Neural crest cell (in vitro differentiated cells): ENCODE data around the gene NFIA. TPM values are rescaled to one million over a fixed set of nuclear protein-coding genes. Genes with fewer than 3 reads are reported as not detected.
"Not testable (repeated sequence)": the region's sequence is repeated elsewhere in the genome, so short reads cannot be mapped to it uniquely, and the experiment has no call there.

Experiments
- DNase-seq: peaks from one replicate; pipeline ENCODE4 v3.0.0; 2021; ENCODE audit warnings: low read depth, mixed read lengths, low spot score
- H3K27ac Mint-ChIP-seq: one replicate; pipeline ENCODE4 v1.8.0; 2021; ENCODE audit warnings: mild to moderate bottlenecking, mixed read lengths; ENCODE audit not compliant: unreplicated experiment
- H3K27me3 Mint-ChIP-seq: 2 replicates; pipeline ENCODE4 v1.8.0; 2021; ENCODE audit warnings: low read depth, mild to moderate bottlenecking, mixed read lengths
- H3K36me3 Mint-ChIP-seq: 2 replicates; pipeline ENCODE4 v1.8.0; 2021; ENCODE audit warnings: low read depth, mild to moderate bottlenecking, mixed read lengths
- H3K4me1 Mint-ChIP-seq: 2 replicates; pipeline ENCODE4 v1.8.0; 2021; ENCODE audit warnings: mixed read lengths
- H3K4me3 Mint-ChIP-seq: one replicate; pipeline ENCODE4 v1.8.0; 2021; ENCODE audit warnings: mild to moderate bottlenecking, mixed read lengths
- H3K9me3 Mint-ChIP-seq: 2 replicates; pipeline ENCODE4 v1.8.0; 2021; ENCODE audit warnings: mixed read lengths
- total RNA-seq: library from RNA; stranded (reverse); gene quantifications from 2 replicates; pipeline ENCODE4 v1.2.1, GENCODE V29; 2021
- TF ChIP-seq, protein P1 (sequence below): fragments of 200-600 bp; sonication (generic); conservative IDR thresholded peaks from 2 replicates; pipeline ENCODE4 v1.5.0; 2021; ENCODE audit warnings: antibody characterized with exemption, mild to moderate bottlenecking

NFIA gene
- total RNA-seq, 1 donor from 2014 or later, result 3.4 TPM

DNA sequence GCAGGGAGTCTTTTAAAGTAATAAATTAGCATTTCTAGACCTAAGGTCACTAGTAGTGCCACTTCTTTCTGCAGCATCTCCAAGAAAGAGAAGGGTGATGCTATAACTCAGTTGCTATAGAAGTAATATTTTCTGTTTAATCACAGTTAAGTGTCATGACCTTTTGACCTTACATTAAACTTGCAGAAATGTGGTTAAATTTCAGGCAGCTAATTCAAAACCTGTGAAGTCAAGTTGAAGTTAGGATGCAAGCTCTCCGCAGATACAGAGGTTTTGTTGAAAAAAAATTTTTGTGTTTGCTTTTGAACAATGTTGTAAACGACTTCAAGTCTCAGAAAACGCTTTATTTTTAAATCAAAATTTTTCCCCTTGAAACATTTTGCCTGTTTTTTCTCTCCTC lies 193.9 kb downstream of the NFIA start:
- H3K27me3 Mint-ChIP-seq, result peaks cover 4% of the 10 kb centered on the region
- H3K9me3 Mint-ChIP-seq, result no peaks in the 10 kb centered on the region
- DNase-seq, result no peak
- H3K27ac Mint-ChIP-seq, result no peak overlapping the region
- H3K4me1 Mint-ChIP-seq, result peaks cover 8% of the 10 kb centered on the region
- no peak overlapping the region for H3K4me3 Mint-ChIP-seq
- no peaks in the 10 kb centered on the region for H3K36me3 Mint-ChIP-seq
- TF ChIP-seq, protein P1, sequence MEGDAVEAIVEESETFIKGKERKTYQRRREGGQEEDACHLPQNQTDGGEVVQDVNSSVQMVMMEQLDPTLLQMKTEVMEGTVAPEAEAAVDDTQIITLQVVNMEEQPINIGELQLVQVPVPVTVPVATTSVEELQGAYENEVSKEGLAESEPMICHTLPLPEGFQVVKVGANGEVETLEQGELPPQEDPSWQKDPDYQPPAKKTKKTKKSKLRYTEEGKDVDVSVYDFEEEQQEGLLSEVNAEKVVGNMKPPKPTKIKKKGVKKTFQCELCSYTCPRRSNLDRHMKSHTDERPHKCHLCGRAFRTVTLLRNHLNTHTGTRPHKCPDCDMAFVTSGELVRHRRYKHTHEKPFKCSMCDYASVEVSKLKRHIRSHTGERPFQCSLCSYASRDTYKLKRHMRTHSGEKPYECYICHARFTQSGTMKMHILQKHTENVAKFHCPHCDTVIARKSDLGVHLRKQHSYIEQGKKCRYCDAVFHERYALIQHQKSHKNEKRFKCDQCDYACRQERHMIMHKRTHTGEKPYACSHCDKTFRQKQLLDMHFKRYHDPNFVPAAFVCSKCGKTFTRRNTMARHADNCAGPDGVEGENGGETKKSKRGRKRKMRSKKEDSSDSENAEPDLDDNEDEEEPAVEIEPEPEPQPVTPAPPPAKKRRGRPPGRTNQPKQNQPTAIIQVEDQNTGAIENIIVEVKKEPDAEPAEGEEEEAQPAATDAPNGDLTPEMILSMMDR, result no peak

DNA sequence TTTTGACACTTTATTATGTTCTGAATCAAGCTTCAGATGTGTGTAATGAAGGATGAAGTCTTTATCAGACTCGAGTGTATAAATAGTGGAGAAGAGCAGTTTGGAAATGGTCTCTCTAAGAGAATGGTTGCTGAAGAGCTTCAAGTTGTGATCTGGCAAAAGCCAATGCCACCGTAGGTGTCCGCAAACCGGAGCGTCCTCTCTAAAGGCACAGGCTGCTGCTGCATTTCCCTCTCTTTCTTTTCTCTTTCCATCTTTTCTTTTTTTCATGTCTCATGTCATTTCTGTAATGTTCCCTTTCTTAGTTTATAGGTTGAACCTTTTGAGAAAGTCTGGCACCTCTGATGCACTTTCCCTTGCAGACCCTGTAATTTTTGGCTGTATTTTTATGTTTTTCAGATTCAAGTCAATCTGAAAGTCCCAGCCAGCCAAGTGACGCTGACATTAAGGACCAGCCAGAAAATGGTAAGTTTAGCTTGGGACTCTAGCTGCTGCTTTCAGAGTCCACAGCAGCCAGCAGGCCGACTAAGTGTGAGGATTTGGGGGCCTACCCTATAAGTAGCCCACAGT lies 194.8 kb downstream of the NFIA start:
- no peaks in the 10 kb centered on the region for H3K36me3 Mint-ChIP-seq
- H3K27ac Mint-ChIP-seq, result no peak overlapping the region
- no peak overlapping the region for H3K4me3 Mint-ChIP-seq
- H3K9me3 Mint-ChIP-seq, result no peaks in the 10 kb centered on the region
- no peak for DNase-seq
- TF ChIP-seq, protein P1, result no peak
- H3K4me1 Mint-ChIP-seq, result peaks cover 8% of the 10 kb centered on the region
- peaks cover 4% of the 10 kb centered on the region for H3K27me3 Mint-ChIP-seq

GRCh38 chr1:61278503-61278902 lies 196.1 kb downstream of the NFIA start:
- not testable (repeated sequence) for H3K27me3 Mint-ChIP-seq, H3K36me3 Mint-ChIP-seq, H3K4me1 Mint-ChIP-seq, H3K4me3 Mint-ChIP-seq, H3K9me3 Mint-ChIP-seq, DNase-seq, H3K27ac Mint-ChIP-seq

DNA sequence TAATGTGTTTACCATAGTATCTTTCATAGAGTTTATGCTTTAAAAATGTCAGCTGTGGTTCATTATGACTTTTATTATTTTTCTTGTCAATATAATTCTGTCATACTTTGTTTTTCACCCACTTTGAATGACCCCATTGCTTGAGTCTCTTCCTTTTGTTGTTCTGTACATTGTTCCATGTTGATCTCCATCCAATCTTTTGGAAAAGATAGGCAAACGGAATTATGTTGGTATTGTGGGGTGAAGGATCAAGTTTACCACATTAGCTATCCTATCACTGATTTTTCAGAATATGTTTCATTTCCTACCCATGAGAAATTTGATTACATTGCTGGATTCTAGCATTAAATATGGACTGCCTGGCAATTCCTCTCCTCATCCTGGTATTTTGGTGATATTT lies 196.6 kb downstream of the NFIA start:
- TF ChIP-seq, protein P1, result no peak
- no peaks in the 10 kb centered on the region for H3K27me3 Mint-ChIP-seq
- H3K9me3 Mint-ChIP-seq, result no peaks in the 10 kb centered on the region
- no peak overlapping the region for H3K27ac Mint-ChIP-seq
- DNase-seq, result no peak
- H3K36me3 Mint-ChIP-seq, result no peaks in the 10 kb centered on the region
- H3K4me3 Mint-ChIP-seq, result no peak overlapping the region
- H3K4me1 Mint-ChIP-seq, result peaks cover 8% of the 10 kb centered on the region

DNA sequence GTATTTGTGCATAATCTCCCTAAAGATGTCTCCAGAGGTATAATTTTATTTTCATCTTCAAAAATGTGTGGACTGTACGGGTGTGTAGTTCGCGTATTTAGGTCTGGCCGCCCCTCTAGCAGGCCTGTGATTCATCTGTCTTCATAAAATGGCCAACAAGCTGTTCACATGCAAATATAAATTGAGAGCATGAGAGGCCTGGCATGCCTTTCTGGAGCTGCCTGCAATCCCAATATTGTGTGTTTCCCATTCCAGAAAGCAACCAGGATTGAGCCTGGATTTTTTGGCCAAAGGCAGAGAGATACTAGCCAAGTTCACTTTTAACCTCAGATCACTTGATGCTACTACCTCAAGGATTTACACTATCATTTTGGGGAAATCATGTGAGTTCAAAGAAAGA lies 197.2 kb downstream of the NFIA start:
- H3K9me3 Mint-ChIP-seq, result no peaks in the 10 kb centered on the region
- H3K36me3 Mint-ChIP-seq, result no peaks in the 10 kb centered on the region
- no peak for DNase-seq
- no peak overlapping the region for H3K27ac Mint-ChIP-seq
- TF ChIP-seq, protein P1, result no peak
- H3K4me1 Mint-ChIP-seq, result peaks cover 10% of the 10 kb centered on the region
- H3K27me3 Mint-ChIP-seq, result no peaks in the 10 kb centered on the region
- no peak overlapping the region for H3K4me3 Mint-ChIP-seq

GRCh38 chr1:61280452-61280851 lies 198.1 kb downstream of the NFIA start:
- no peak overlapping the region for H3K4me3 Mint-ChIP-seq
- H3K27ac Mint-ChIP-seq, result no peak overlapping the region
- no peaks in the 10 kb centered on the region for H3K9me3 Mint-ChIP-seq
- H3K36me3 Mint-ChIP-seq, result no peaks in the 10 kb centered on the region
- H3K27me3 Mint-ChIP-seq, result peaks cover under 1% of the 10 kb centered on the region
- DNase-seq, result no peak
- H3K4me1 Mint-ChIP-seq, result peaks cover 15% of the 10 kb centered on the region
- TF ChIP-seq, protein P1, result no peak
